NK-92 (cell line): ENCODE measurements around the gene CPLX1.
"Not testable (repeated sequence)": the region's sequence is repeated elsewhere in the genome, so short reads cannot be mapped to it uniquely, and the experiment has no call there.

ENCODE experiments used
- DNase-seq: peaks from one replicate; lab custom pipeline; 2025; ENCODE audit not compliant: unreplicated experiment; lab: John Stamatoyannopoulos, UW

The CPLX1 gene

DNA sequence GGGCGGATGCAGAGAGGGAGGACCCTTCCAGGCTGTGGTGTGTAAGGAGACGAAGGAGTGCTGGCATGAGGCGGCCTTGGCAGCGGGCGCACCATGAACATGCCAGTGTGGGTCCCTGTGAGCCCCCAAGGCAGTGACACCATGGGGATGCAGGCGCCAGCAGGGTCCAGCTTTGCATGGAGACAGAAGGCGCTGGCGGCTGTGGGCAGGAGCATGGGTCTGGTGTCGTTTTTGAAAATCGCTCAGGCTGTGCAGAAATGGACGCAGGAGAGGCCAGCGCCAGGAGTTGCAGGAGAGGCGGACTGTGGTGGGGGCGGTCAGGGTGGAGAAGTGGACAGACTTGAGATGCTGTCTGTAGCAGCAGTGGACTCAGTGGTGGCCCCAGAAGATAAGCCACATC, 64.2 kb downstream of the CPLX1 start:
- no peak for DNase-seq

DNA sequence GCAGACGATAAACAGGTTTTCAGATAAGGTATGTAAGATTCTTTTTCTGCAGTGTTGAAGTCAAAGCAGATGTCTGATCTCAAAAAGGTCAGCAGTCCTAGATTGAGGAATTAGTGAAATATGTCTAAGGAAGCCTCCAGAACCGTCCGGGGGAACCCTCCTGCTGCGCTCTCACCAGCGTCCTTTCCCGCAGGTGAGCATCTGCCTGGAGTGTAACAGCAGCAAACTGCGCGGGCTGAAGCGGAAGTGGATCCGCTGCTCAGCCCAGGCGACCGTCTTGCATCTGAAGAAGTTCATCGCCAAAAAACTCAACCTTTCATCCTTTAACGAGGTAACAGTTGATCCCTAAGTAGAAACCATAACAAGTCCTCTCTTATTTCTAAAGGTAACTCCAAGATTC, 64.8 kb downstream of the CPLX1 start:
- no peak for DNase-seq

DNA sequence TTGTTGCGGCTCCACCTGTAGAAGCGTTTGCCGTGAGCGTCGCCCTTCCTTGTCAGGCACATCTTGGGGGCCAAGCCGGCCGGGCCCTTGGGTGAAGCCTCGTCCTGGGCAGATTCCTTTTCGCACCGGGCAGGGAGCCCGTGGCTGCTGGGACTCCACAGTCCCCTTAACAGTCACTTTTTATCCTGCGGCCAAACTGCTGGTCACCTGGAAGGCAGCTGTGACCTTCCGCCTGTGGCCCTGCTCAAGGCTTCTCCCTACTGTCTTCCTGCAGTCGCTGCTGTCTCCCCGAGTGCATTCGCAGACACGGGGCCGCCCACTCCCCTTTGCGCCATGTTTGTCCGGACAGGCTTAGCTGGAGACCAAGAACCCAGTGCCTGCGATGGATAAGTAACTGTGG, 65.3 kb downstream of the CPLX1 start:
- no peak for DNase-seq

DNA sequence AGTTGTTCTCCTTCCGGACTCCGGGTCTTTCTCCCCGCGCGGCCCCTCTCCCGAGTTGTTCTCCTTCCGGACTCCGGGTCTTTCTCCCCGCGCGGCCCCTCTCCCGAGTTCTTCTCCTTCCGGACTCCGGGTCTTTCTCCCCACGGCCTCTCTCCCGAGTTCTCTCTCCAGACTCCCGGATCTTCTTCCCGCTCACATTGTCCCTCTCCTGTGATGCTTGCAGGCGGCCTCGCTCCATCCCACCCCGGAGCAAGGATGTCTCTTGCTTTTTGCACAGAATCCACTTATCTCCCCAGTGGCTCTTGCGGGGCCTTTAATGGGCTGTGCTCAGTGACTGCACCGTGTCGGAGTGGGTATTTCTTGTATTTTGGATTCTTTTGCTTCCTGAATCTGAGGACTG, 66.1 kb downstream of the CPLX1 start:
- not testable (repeated sequence) for DNase-seq

DNA sequence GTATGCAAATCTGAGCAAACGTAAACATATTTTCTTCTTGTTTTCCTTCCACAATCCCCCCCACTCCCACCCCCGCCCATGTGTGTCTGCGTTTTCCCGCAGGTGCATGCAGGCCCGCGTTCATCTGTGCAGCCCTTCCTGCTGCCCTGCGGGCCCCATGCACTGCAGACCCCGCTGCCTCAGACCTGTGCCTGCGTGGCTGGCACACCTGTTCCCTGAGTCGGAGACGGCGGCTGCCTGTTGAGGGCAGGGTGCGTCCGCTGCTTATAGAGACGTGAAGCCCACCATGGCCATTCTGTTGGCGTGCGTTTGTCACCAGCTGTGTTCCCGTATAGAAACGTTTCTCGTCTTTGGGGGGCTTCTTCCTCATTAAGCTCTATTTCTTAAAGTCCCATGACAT, 68.8 kb downstream of the CPLX1 start:
- DNase-seq: no peak

DNA sequence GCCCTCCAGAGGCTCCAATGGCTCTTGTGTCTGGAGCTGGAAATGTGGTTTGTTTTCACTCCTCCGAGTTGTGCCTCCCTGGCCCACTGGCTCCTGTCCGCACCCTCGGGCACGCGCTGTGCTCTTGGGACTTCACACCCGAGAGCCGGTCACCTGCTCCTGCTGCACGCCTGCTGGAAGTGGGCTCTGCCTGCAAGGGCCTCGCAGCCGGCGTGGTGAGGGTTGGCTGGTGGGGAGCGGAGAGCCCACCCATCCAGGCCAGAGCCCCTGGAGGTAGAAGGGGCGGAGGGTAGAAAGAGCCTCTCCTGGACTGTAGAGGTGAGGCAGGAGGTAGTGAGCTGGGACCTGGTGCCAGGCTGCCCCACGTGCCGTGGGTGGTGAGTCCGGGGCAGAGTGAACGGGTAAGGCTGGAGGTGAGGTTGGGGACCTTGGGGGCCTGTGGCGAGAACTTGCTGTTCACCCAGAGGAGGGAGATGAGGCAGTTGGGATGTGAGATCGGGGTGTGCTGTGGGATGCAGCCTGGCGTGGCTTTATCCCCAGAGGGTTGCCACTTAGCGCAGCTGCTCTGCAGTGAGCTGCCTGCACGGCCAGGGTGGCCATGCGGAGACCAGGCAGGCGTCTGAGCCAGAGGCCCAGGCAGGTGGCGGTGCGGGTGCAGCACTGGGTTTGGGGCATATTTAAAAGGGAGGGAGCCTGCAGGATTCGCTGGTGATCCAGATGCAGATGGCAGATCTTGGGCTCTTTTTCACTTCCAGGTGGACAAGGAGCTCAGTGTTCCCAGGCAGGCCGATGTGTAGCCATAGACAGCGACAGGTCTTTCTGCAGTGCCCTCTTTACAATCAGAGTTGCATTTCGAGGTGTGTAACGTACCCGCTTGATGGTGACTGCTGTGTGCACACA, 71.5 kb downstream of the CPLX1 start:
- no peak for DNase-seq

DNA sequence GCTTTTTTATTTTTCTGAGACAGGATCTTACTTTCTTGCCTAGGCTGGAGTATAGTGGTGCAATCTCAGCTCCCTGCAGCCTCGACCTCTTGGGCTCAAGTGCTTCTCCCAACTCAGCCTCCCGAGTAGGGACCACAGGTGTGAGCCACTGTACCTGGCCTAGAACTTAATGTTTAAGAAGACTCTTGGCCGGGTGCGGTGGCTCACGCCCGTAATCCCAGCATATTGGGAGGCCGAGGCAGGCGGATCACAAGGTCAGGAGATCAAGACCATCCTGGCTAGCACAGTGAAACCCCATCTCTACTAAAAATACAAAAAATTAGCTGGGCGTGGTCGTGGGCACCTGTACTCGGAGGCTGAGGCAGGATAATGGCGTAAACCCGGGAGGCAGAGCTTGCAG, 72.7 kb downstream of the CPLX1 start:
- not testable (repeated sequence) for DNase-seq

DNA sequence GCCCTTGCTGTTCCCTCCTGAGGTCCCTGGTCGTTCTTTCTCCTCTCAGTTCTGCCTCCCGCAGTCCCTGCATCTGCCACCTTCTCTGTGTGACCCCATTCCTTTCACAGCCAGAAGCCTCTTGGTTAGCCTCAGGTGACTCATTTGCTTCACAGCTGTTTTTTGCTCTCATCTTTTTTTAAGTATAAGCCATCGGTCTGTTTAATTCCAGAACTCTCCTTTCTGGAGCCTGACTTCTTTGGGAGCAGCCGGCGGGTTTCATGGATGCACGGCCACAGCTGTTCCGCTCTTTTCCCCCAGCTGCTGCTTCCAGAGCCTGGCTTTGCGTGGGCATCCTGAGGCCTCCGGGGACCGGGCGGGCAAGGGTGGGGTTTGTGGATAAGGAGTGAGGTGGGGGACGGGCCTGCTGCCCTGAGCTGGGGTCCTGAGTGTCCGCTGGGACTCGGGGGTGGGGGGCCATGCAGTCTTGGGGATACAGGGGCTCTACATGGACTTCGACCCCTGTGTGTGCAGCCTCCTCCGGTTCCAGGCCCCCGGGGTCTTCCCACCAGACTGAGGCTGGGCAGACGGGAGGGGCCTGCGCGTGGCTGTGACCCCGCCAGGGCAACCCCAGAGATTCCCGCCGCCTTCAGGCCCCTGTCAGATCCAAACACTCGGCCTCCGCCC, 73.6 kb downstream of the CPLX1 start:
- DNase-seq: no peak

DNA sequence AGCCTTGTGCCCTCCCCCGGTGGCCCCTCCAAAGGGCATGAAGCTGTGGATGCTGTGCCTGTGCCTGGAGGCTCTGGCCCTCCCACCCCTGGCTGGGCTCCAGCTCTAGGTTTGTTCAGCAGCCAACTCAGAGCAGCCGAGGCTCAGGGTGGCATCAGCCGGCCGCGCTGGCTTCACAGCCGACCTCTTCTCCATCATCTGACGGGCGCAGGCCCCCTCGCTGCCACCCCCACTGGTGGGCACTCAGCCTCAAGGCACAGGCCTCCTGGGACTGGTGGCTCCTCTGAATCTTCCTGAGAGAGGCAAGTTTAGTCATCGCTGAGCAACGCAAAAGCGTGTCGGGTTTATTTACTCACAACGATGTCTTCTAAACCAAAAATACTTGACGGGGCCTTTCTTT, 74.3 kb downstream of the CPLX1 start:
- no peak for DNase-seq

DNA sequence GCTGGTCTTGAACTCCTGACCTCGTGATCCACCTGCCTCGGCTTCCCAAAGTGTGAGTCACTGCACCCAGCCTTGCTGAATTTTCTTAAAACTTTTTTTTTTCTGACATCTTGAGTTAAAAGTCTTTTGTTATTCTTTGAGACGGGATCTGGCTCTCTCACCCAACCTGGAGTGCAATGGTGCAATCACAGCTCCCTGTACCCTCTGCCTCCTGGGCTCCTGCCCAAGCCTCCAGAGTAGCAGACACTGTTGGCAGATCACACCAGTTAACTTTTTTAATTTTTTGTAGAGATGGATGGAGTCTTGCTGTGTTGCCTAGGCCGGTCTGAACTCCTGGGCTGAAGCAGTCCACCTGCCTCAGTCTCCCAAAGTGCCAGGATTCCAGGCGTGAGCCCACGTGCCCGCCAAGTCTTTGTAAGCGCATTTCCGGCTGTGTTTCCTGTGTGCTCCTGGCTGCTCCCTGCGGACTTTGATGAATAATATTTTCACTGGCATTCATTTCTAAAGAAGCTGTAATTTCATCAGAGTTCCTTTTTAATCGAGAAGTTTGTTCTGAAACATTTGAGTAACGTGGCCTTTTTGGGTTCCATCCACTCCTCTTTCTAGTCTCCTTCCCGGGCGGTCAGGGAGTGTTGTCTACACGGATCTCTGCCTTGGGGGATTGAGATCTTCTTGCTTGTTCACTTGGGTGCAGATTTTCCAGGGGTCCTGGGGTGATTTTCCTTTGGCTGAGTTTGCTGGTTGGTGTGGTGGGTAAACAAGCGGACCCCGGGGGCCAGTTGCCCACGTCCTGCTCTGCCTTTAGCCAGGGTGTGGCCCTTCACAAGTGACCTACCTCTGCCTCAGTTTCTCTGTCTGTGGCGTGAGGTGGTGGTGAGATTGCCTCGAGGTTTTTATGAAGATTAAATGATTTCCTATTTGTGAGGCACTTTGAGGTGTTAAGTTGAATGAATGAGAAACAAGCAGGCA, 75.9 kb downstream of the CPLX1 start:
- DNase-seq: no peak

DNA sequence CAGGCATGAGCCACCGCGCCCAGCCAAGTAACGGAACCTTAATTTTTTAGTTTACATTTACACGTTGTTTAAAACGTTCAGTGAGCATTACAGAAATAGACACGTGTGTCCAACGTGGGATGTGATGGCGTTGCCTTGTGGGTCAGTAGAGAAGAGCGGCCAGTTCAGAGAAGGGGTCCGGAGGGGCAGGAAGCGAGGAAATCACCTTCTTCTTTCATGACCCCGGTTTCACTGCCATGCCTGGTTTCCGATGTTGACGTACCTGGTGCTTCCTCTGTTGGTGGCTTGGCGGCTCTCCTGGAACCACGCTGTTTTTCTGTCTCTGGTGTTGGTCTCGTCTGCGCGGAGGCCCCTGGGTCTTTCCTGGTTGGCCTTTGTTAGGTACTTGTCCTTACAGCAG, 77.5 kb downstream of the CPLX1 start:
- no peak for DNase-seq

DNA sequence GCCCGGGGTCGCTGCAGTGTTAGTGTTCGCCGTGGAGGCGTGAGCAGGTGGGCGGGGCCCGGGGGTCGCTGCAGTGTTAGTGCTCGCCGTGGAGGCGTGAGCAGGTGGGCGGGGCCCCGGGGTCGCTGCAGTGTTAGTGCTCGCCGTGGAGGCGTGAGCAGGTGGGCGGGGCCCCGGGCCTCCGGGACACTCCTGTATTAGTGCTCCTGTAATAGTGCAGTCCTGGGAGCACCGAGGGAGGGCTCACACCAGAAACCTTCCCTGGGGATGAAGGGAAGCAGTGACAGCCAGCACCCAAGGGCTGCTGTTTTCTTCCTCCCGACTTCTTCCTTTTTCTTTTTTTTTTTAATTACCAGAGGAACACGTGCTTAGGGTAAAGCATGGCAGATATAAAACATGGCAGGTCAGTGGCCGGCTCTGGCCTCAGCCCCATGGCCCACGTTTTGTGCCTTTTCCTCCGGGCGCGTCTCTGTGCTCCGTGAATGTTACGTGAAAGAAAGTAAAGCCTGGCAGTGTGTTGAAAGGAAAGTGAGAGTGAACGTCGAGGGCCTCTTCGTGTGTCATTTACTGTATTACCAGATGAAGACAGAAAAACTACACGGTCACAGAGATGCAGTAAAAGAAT, 78.3 kb downstream of the CPLX1 start:
- no peak for DNase-seq

DNA sequence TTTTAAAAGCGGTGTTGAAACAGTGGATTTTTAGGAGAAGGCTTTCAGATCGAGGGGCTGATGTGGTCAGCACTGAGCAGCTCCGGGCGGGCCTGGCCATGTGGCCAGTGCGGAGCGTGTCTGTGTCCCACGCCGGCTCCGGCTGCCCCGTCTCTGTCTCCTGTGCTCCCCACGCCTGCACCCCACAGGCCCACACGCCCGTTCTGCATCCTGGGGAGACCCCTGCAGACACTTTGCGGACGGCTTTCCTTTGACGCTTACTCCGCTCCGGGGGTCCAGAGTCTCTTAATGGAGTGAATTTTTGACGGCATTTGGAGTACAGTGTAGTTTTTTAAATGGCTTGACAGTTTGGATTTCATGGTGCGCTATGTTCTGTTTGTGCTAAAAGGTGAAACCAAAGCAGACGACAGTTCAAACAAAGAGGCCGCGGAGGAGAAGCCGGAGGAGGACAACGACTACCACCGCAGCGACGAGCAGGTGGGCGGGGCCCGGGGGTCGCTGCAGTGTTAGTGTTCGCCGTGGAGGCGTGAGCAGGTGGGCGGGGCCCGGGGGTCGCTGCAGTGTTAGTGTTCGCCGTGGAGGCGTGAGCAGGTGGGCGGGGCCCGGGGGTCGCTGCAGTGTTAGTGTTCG, 81.6 kb downstream of the CPLX1 start:
- DNase-seq: no peak

DNA sequence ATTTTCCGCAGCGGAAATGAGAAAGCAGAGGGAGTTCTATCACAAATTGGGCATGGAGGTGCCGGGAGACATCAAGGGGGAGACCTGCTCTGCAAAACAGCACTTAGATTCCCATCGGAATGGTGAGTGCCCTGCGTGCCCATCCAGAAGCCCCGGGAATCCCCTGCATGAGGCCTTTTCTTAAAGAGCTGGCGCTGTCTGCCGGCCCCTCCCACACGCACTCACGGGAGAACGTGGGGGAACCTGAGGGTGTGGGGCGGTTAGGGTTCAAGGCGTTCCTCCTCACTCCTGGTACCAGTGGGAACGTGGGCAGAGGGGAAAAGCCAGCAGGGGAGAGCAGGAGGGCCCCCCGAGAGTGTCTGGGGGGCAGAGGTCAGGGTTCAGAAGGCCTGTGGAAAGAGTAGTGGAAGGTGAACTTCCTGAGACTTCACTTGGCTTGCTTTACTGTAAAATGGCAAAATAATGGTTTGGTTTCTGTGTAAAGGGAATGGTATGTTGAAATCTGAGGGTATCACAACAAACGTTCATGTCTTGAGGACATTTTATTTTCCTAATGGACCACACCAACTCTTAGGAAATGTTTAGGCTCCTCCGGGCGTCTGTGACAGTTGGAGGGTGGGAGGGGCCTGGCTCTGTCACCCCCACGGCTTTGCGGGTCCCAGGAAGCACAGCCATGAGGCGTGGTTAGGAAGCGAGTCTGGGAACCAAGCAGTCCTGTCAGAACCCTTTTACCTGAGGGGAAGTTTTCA, 82.3 kb downstream of the CPLX1 start:
- DNase-seq: no peak

DNA sequence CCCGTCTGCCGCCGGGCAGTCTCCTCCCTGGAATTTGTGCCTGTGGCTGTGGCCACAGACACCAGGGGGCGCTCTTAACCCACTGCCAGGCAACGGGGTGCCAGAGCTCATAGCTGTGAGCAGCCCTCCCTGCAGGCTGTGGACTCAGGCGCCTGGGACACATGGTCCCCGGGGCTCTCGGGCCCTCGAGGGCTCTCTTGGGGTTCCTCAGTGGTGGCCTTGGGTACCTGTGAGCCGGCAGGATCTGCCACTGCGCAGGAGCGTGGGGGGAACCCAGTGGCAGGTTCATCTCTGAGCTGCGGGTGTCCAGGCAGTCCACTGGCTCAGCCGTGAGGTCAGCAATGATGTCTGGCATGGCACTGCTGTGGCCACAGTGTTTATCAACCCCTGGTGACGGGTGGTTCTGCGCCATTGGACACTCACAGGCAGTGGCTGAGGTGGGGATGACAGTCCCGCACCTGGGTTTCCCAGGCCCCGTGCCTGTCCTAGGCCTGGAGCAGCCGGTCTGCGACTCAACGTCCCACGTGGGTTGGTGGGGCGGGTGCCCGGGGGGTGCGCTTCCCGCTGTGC, 83.1 kb downstream of the CPLX1 start:
- no peak for DNase-seq

DNA sequence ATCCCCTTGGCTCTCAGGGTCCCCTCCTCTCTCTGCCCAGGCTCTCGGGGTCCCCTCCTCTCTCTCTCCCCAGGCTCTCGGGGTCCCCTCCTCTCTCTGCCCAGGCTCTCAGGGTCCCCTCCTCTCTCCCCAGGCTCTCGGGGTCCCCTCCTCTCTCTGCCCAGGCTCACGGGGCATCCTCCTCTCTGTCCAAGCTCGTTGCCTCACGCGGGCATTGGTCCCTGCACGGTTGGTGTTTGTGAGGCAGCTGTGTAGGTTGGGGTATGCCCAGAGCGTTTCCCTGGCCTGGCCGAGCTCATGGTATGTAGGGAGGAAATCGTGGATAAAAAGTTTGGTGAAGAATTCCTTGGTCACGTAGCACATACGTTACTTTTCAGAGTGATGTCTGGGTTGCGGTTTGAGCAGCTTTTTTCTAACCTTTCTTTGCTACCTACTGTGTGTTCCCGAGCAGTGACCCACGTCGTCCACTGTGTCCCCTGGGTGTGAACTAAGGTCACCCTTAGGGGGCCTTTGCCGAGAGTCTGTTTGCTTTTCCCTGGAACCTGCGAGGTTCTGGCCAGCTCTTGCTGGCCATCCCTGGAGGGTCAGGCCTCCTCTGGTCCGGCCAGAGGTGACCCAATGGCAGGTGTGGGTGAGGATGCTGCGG, 83.7 kb downstream of the CPLX1 start:
- no peak for DNase-seq

DNA sequence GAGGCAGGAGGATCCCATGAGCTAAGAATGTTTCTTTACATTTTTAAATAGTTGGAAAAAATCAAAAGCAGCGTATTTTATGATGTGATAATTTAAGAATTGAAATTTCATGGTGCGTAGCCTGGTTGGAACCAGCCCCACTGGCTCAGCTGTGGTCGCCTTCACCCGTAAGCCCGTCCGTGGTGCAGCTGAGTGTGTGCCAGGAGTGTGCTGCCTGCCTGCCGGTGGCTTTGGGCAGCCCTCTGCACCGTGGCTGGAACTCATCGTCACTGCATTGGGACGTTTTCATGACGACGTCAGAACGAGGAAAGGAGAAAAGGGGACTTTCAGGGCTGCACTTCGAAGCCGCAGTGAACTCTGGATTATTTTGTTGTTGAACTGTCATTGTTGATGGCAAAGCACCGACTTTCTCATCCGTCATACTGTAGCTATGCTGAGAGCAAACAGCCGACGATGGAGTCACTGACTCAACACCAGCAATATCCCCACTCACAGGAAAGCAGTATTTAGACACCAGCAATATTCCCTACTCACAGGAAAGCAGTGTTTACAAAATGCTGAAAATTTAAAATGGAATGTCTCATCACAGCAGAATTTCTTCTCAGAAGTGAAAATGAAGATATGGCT, 85.2 kb downstream of the CPLX1 start:
- no peak for DNase-seq

DNA sequence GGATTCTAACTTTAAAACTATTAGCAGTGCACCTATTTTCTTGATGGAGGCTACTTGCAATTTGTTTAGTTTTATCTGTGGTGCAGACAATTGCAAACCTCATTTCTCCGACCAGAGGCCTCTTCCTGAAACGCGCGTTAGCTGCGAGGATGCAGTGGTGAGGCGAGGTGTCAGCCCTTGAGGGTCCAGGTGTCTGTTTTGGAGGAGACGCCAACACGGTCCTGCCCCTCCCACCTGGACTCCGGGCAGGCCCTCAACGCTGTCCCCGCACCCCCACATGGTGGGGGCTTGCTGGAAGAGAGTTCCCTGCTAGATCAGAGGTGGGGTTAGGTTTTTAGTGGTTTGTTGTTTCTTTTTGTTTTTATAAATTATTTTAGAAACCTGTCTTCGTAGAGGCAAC, 85.9 kb downstream of the CPLX1 start:
- DNase-seq: no peak

DNA sequence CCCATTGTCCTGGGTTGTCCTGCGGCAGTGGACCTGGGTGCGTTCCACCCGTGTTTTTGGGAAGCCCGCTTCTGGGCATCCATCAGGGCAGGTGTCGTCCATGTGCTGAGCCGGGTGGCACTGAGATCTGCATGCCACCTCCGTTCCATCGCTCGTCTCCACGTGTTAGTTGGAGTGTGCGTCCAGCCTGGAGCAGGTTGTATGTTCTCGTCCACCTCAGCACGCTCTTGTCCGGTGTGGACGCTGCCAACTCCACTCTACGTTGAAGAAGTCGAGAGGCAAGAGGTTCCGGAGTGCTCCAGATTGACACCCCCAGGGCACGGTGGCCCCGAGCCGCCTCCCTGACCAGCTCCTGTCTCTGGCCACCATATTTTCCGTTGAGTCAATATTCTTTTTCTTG, 86.4 kb downstream of the CPLX1 start:
- no peak for DNase-seq
